RWPE2 (cell line): Measurements from ENCODE around the gene TFAP2E.

Source experiments
- ATAC-seq: fragments of 200-7000 bp; cut with Tn5 transposase; 3 replicates; pipeline ENCODE4 v1.9.1; 2021; ENCODE audit warnings: low read depth
- DNase-seq: peaks from one replicate; pipeline ENCODE4 v3.0.0-alpha.2; 2020; ENCODE audit warnings: low spot score
- H3K27ac ChIP-seq: fragments of 450-650 bp; 2 replicates; pipeline ENCODE4 v1.5.1; 2017; ENCODE audit warnings: mild to moderate bottlenecking; ENCODE audit not compliant: poor library complexity, severe bottlenecking
- H3K27me3 ChIP-seq: fragments of 250-450 bp; sonication (Bioruptor Pico); 2 replicates; pipeline ENCODE4 v1.5.1; 2021; ENCODE audit warnings: mild to moderate bottlenecking, moderate library complexity; ENCODE audit not compliant: insufficient read depth, poor library complexity, severe bottlenecking
- H3K36me3 ChIP-seq: fragments of 250-450 bp; sonication (Bioruptor Pico); 2 replicates; pipeline ENCODE4 v1.5.1; 2020; ENCODE audit warnings: low read depth, mild to moderate bottlenecking, moderate library complexity
- H3K4me1 ChIP-seq: fragments of 250-450 bp; sonication (Bioruptor Pico); 2 replicates; pipeline ENCODE4 v1.5.1; 2021; ENCODE audit warnings: mild to moderate bottlenecking, moderate library complexity; ENCODE audit not compliant: insufficient read depth, poor library complexity, severe bottlenecking
- H3K4me3 ChIP-seq: fragments of 250-450 bp; sonication (Bioruptor Pico); 2 replicates; pipeline ENCODE4 v1.5.1; 2021; ENCODE audit warnings: mild to moderate bottlenecking, moderate library complexity; ENCODE audit not compliant: severe bottlenecking
- H3K9me3 ChIP-seq: fragments of 250-450 bp; sonication (Bioruptor Pico); 2 replicates; pipeline ENCODE4 v1.5.1; 2021; ENCODE audit warnings: mild to moderate bottlenecking, moderate library complexity; ENCODE audit not compliant: severe bottlenecking
- TF ChIP-seq, protein P1 (sequence below): fragments of 450-650 bp; IDR thresholded peaks from one replicate; pipeline ENCODE4 v1.5.1; 2017; ENCODE audit warnings: mild to moderate bottlenecking, moderate library complexity; ENCODE audit not compliant: poor library complexity, severe bottlenecking

TFAP2E gene

DNA sequence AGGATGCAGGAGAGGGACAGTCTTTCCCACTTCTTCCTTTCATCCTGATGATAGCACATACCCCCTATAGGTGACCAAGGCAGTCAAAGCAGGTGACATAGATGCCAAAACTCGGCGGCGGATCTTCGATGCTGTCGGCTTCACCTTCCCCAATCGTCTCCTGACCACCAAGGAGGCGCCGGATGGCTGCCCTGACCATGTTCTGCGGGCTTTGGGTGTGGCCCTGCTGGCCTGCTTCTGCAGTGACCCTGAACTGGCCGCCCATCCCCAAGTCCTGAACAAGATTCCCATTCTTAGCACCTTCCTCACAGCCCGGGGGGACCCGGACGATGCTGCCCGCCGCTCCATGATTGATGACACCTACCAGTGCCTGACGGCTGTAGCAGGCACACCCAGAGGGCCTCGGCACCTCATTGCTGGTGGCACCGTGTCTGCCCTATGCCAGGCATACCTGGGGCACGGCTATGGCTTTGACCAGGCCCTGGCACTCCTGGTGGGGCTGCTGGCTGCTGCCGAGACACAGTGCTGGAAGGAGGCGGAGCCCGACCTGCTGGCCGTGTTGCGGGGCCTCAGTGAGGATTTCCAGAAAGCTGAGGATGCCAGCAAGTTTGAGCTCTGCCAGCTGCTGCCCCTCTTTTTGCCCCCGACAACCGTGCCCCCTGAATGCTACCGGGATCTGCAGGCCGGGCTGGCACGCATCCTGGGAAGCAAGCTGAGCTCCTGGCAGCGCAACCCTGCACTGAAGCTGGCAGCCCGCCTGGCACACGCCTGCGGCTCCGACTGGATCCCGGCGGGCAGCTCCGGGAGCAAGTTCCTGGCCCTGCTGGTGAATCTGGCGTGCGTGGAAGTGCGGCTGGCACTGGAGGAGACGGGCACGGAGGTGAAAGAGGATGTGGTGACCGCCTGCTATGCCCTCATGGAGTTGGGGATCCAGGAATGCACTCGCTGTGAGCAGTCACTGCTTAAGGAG is 12.6 kb upstream of the TFAP2E start:
- Histone ChIP-seq H3K9me3 (no peaks in the 10 kb centered on the region), H3K4me1 (peaks cover 6% of the 10 kb centered on the region), H3K4me3 (no peak overlapping the region), H3K27me3 (no peaks in the 10 kb centered on the region), H3K27ac (no peak overlapping the region), H3K36me3 (peaks cover 17% of the 10 kb centered on the region; the same call in 1 of the 2 replicates)
- TF ChIP-seq, protein P1, sequence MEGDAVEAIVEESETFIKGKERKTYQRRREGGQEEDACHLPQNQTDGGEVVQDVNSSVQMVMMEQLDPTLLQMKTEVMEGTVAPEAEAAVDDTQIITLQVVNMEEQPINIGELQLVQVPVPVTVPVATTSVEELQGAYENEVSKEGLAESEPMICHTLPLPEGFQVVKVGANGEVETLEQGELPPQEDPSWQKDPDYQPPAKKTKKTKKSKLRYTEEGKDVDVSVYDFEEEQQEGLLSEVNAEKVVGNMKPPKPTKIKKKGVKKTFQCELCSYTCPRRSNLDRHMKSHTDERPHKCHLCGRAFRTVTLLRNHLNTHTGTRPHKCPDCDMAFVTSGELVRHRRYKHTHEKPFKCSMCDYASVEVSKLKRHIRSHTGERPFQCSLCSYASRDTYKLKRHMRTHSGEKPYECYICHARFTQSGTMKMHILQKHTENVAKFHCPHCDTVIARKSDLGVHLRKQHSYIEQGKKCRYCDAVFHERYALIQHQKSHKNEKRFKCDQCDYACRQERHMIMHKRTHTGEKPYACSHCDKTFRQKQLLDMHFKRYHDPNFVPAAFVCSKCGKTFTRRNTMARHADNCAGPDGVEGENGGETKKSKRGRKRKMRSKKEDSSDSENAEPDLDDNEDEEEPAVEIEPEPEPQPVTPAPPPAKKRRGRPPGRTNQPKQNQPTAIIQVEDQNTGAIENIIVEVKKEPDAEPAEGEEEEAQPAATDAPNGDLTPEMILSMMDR = no peak
- ATAC-seq = no peak
- no peak for DNase-seq

DNA sequence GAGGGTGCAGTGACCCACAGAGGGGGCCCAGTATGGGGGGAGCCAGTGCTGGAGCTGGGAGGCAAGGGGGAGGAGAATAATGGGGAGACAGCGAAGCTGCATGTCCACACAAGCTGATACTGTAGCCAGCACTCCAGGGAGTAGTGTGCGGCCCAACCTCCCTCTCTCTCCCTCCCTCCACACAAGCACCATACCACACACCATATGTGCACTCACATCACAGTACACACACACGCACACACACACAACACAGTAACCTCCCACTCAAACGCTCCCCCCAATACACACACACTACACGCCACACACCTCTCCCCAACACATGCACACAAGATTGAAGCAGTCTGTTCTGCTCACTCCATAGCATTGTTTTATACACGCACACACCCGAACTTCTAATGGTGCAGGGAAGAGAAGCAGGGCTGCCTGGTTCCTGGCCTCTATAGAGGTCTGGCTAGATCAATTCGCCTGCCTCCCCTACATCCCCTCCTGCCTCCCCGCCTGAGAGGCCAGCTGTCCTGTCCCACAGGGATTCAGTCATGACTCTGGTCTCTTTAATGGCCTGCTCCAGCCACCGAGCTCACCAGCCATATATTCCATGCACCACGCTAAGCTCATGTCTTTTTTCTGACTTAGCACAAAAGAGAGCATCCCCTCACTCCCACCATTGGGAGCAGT is 11.7 kb upstream of the TFAP2E start:
- TF ChIP-seq, protein P1 = no peak
- ATAC-seq = no peak
- H3K4me1 ChIP-seq = no peaks in the 10 kb centered on the region
- peaks cover 17% of the 10 kb centered on the region; the same call in 1 of the 2 replicates for H3K36me3 ChIP-seq
- H3K9me3 ChIP-seq = no peaks in the 10 kb centered on the region
- H3K27me3 ChIP-seq = no peaks in the 10 kb centered on the region
- H3K27ac ChIP-seq = no peak overlapping the region
- no peak for DNase-seq
- H3K4me3 ChIP-seq = no peak overlapping the region

DNA sequence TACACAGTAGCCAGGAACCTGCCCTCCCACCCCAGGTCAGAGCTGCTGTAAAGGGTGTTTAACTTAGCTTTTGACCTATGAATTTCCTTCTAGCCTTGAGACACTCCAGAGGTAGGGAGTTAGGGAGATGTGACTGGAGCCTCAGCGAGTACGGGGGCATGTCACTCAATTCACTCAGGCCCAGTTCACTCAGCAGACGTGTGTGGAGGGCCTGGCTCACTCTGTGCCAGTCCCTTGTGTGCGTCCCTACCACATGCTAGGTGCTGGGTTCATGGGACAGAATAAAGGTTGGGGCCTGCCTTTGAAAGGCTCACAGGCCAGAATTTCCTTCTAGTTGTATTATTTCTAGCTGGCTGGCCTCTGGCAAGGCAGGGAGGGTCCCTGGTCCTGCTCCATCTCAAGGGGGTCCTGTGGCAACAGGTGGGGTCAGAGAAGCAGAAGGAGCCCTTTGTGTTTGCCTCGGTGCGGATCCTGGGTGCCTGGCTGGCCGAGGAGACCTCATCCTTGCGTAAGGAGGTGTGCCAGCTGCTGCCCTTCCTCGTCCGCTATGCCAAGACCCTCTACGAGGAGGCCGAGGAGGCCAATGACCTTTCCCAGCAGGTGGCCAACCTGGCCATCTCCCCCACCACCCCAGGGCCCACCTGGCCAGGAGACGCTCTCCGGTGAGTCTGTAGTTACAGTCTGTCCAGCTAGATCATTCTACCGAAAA is 11.0 kb upstream of the TFAP2E start:
- H3K36me3 ChIP-seq = peaks cover 17% of the 10 kb centered on the region; the same call in 1 of the 2 replicates

DNA sequence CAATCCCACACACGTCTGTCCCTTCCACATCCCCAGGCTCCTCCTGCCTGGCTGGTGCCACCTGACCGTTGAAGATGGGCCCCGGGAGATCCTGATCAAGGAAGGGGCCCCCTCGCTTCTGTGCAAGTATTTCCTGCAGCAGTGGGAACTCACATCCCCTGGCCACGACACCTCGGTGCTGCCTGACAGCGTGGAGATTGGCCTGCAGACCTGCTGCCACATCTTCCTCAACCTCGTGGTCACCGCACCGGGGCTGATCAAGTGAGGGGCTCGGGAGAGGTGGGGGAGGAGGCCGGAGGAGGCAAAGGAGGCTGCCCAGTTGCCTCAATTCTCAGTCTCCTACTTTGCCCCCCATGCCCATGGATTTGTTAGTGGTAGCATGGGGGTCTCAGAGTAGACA is 9.9 kb upstream of the TFAP2E start:
- H3K27me3 ChIP-seq = no peaks in the 10 kb centered on the region
- no peaks in the 10 kb centered on the region for H3K4me1 ChIP-seq
- TF ChIP-seq, protein P1 = no peak
- H3K27ac ChIP-seq = no peak overlapping the region
- no peak overlapping the region for H3K4me3 ChIP-seq
- DNase-seq (no peak), ATAC-seq (no peak)
- H3K9me3 ChIP-seq = no peaks in the 10 kb centered on the region
- peaks cover 17% of the 10 kb centered on the region; the same call in 1 of the 2 replicates for H3K36me3 ChIP-seq

More for the DNA sequence above, 11.0 kb upstream of the TFAP2E start:
- Histone ChIP-seq H3K27ac (no peak overlapping the region), H3K9me3 (no peaks in the 10 kb centered on the region), H3K4me3 (no peak overlapping the region), H3K4me1 (no peaks in the 10 kb centered on the region), H3K27me3 (no peaks in the 10 kb centered on the region)
- TF ChIP-seq, protein P1 = no peak
- ATAC-seq (no peak), DNase-seq (no peak)
